HG02973 (cell line): ENCODE results near the gene OR10Z1.

Source experiments
- ATAC-seq: cut with Tn5 transposase; IDR thresholded peaks from one replicate; pipeline ENCODE4 v1.9.1; 2021; ENCODE audit warnings: moderate library complexity; ENCODE audit not compliant: unreplicated experiment

OR10Z1 gene

GRCh38 chr1:158604968-158605367, at the start of gene OR10Z1:
Gene OR10Z1, plus strand, starts transcription at chr1:158605268. Its CDS starts 1,171 bp downstream, at chr1:158606439.
- ATAC-seq = no peak

- ATAC-seq = no peak
Observed at GRCh38 chr1:158559696-158560095, 45.4 kb upstream of the OR10Z1 start.

GRCh38 chr1:158563853-158564252, 41.2 kb upstream of the OR10Z1 start:
- ATAC-seq = no peak

GRCh38 chr1:158564608-158565007, 40.5 kb upstream of the OR10Z1 start:
- ATAC-seq = no peak

GRCh38 chr1:158570480-158570879, 34.6 kb upstream of the OR10Z1 start, which contains the start of gene OR6P1:
Gene OR6P1, minus strand, starts transcription at chr1:158570580. Its CDS starts 6,976 bp downstream, at chr1:158563604.
- no peak for ATAC-seq

- ATAC-seq = no peak
Observed at GRCh38 chr1:158572226-158572625, 32.8 kb upstream of the OR10Z1 start.

GRCh38 chr1:158577561-158577960, 27.5 kb upstream of the OR10Z1 start:
- no peak for ATAC-seq

- ATAC-seq = no peak
Observed at GRCh38 chr1:158579733-158580132, 25.3 kb upstream of the OR10Z1 start, which contains the start of gene OR10X1. Gene OR10X1, minus strand, starts transcription at chr1:158579899. Its CDS starts 0 bp downstream, at chr1:158579899.

GRCh38 chr1:158583962-158584361, 21.1 kb upstream of the OR10Z1 start:
- no peak for ATAC-seq

- ATAC-seq = no peak
Observed at GRCh38 chr1:158586942-158587341, 18.1 kb upstream of the OR10Z1 start.

GRCh38 chr1:158600735-158601134, 4.3 kb upstream of the OR10Z1 start:
- ATAC-seq = no peak

- ATAC-seq = no peak
Observed at GRCh38 chr1:158607296-158607695, 2.2 kb downstream of the OR10Z1 start.

- no peak for ATAC-seq
Observed at GRCh38 chr1:158611916-158612315, 6.8 kb downstream of the OR10Z1 start.

GRCh38 chr1:158613764-158614163, 8.7 kb downstream of the OR10Z1 start:
- no peak for ATAC-seq

GRCh38 chr1:158638146-158638545, 33.1 kb downstream of the OR10Z1 start:
- no peak for ATAC-seq

- no peak for ATAC-seq
Observed at GRCh38 chr1:158638904-158639303, 33.8 kb downstream of the OR10Z1 start.

GRCh38 chr1:158644449-158644848, 39.4 kb downstream of the OR10Z1 start:
- ATAC-seq = no peak

GRCh38 chr1:158646465-158646864, 41.4 kb downstream of the OR10Z1 start:
- no peak for ATAC-seq

GRCh38 chr1:158649052-158649451, 44.0 kb downstream of the OR10Z1 start:
- ATAC-seq = no peak

GRCh38 chr1:158652721-158653334, 47.8 kb downstream of the OR10Z1 start:
- ATAC-seq = no peak

- ATAC-seq = no peak
Observed at GRCh38 chr1:158654086-158654485, 49.0 kb downstream of the OR10Z1 start.

GRCh38 chr1:158654571-158654970, 49.5 kb downstream of the OR10Z1 start:
- no peak for ATAC-seq
